KMS-11 (cell line): Measurements from ENCODE around the gene STK4.

Experiments
- H2AFZ ChIP-seq: fragments of 200-600 bp; sonication (generic); 2 replicates; pipeline ENCODE4 v1.6.1; 2016; ENCODE audit warnings: antibody characterized with exemption, mixed run types, low read depth
- H3K27ac ChIP-seq: fragments of 200-600 bp; sonication (generic); 2 replicates; pipeline ENCODE4 v1.6.1; 2016; ENCODE audit warnings: mild to moderate bottlenecking, mixed run types
- H3K27me3 ChIP-seq: fragments of 200-600 bp; sonication (generic); 2 replicates; pipeline ENCODE4 v1.6.1; 2017; ENCODE audit warnings: mild to moderate bottlenecking, low read depth, mixed run types, moderate library complexity; ENCODE audit not compliant: insufficient read depth
- H3K36me3 ChIP-seq: fragments of 200-600 bp; sonication (generic); 2 replicates; pipeline ENCODE4 v1.6.1; 2017; ENCODE audit warnings: mild to moderate bottlenecking, mixed run types; ENCODE audit not compliant: insufficient read depth
- H3K4me1 ChIP-seq: fragments of 200-600 bp; sonication (generic); 2 replicates; pipeline ENCODE4 v1.6.1; 2016; ENCODE audit warnings: mild to moderate bottlenecking, low read depth, mixed run types; ENCODE audit not compliant: poor library complexity, severe bottlenecking
- H3K4me2 ChIP-seq: fragments of 200-600 bp; sonication (generic); 2 replicates; pipeline ENCODE4 v1.7.0; 2016; ENCODE audit warnings: mild to moderate bottlenecking, mixed run types
- H3K4me3 ChIP-seq: fragments of 200-600 bp; sonication (generic); IDR thresholded peaks from 2 replicates; pipeline ENCODE4 v1.6.1; 2017; ENCODE audit warnings: low read depth, low read length, mixed read lengths; ENCODE audit not compliant: insufficient read depth
- H3K79me2 ChIP-seq: fragments of 200-600 bp; sonication (generic); 2 replicates; pipeline ENCODE4 v1.6.1; 2016; ENCODE audit warnings: low read depth, mixed run types; ENCODE audit not compliant: insufficient read depth
- H3K9ac ChIP-seq: fragments of 200-600 bp; sonication (generic); 2 replicates; pipeline ENCODE4 v1.6.1; 2016; ENCODE audit warnings: mild to moderate bottlenecking, mixed run types
- H4K20me1 ChIP-seq: fragments of 200-600 bp; sonication (generic); 2 replicates; pipeline ENCODE4 v1.6.1; 2016; ENCODE audit warnings: mild to moderate bottlenecking, mixed run types; ENCODE audit not compliant: insufficient read depth
- TF ChIP-seq, protein P1 (sequence below): fragments of 200-600 bp; sonication (generic); conservative IDR thresholded peaks from 2 replicates; pipeline ENCODE4 v1.6.1; 2017; ENCODE audit warnings: low read depth, mild to moderate bottlenecking, antibody characterized with exemption, low read length, moderate library complexity, mixed read lengths

The STK4 gene

DNA sequence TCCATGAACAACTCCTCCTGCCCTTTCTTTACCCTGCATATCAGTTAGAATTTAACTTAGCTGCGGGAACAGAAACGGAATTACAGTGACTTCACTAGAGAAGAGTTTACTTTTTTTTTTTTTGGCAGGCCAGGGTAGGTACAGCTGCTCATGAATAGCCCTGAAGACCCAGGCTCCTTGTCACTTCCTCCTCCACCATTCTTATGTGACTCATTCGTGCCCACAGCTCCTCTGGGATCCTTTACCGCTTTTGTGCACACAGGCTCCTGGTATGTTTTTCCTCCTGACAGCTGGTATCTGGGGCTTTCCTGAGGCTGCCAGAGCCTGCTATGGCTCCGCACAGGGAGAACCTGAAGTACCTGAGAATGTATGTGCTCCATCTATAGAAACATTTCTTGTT lies 138.5 kb downstream of the STK4 start:
- H3K4me3 ChIP-seq = no peak overlapping the region
- H3K4me1 ChIP-seq = no peaks in the 10 kb centered on the region
- H3K79me2 ChIP-seq = no peaks in the 10 kb centered on the region
- TF ChIP-seq, protein P1, sequence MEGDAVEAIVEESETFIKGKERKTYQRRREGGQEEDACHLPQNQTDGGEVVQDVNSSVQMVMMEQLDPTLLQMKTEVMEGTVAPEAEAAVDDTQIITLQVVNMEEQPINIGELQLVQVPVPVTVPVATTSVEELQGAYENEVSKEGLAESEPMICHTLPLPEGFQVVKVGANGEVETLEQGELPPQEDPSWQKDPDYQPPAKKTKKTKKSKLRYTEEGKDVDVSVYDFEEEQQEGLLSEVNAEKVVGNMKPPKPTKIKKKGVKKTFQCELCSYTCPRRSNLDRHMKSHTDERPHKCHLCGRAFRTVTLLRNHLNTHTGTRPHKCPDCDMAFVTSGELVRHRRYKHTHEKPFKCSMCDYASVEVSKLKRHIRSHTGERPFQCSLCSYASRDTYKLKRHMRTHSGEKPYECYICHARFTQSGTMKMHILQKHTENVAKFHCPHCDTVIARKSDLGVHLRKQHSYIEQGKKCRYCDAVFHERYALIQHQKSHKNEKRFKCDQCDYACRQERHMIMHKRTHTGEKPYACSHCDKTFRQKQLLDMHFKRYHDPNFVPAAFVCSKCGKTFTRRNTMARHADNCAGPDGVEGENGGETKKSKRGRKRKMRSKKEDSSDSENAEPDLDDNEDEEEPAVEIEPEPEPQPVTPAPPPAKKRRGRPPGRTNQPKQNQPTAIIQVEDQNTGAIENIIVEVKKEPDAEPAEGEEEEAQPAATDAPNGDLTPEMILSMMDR = no peak
- H3K27me3 ChIP-seq = no peaks in the 10 kb centered on the region
- H3K27ac ChIP-seq = no peak overlapping the region
- no peaks in the 10 kb centered on the region for H3K36me3 ChIP-seq
- no peaks in the 10 kb centered on the region for H4K20me1 ChIP-seq
- no peak overlapping the region for H2AFZ ChIP-seq
- H3K4me2 ChIP-seq = no peak overlapping the region
- no peak overlapping the region for H3K9ac ChIP-seq

DNA sequence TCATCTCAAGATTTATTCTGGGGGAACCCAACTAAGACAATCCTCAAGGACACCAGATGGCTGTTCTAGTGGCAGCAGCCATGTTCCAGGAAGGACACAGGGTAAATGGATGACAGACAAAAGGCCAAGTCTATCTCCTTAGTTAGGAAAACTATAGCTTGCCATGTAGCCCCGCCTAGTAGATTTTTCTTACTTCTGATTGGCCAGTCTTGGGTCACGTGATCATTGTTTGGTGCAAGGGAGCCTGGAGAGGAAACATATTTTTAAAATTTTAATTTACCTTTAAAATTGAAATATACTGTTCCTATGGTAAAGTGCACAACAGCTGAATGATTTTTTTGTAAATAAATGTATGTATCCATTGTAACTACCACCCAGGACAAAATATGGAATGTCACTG lies 139.0 kb downstream of the STK4 start:
- Histone ChIP-seq H3K4me1 (no peaks in the 10 kb centered on the region), H4K20me1 (no peaks in the 10 kb centered on the region), H3K36me3 (no peaks in the 10 kb centered on the region), H3K9ac (no peak overlapping the region), H3K4me3 (no peak overlapping the region), H3K4me2 (no peak overlapping the region), H3K27me3 (no peaks in the 10 kb centered on the region), H3K27ac (no peak overlapping the region), H2AFZ (no peak overlapping the region), H3K79me2 (no peaks in the 10 kb centered on the region)
- TF ChIP-seq, protein P1 = no peak

DNA sequence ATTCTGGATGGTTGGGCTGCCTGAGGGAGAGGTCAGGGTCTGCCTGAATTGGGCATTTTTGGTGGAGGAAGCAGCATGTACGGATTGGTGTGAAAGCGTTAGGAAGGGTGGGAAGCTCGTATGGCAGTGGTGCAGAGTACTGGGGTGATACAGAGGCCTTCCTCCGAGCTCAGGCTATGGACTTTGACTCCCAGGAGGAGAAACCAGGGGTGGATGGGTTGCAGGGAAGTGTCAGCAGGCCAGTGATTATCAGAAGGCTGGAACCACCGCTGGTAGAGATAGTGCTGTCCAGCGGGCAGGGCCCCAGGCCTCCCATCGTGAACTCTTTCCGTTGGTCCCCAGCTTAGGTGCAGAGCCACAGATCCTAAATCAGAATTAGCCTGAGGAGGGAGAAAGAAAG lies 143.3 kb downstream of the STK4 start:
- H2AFZ ChIP-seq = no peak overlapping the region
- H3K4me3 ChIP-seq = no peak overlapping the region
- no peaks in the 10 kb centered on the region for H3K79me2 ChIP-seq
- no peaks in the 10 kb centered on the region for H3K36me3 ChIP-seq
- no peak overlapping the region for H3K27ac ChIP-seq
- H3K27me3 ChIP-seq = no peaks in the 10 kb centered on the region
- TF ChIP-seq, protein P1 = no peak
- no peaks in the 10 kb centered on the region for H3K4me1 ChIP-seq
- no peaks in the 10 kb centered on the region for H4K20me1 ChIP-seq
- H3K4me2 ChIP-seq = no peak overlapping the region
- H3K9ac ChIP-seq = no peak overlapping the region

DNA sequence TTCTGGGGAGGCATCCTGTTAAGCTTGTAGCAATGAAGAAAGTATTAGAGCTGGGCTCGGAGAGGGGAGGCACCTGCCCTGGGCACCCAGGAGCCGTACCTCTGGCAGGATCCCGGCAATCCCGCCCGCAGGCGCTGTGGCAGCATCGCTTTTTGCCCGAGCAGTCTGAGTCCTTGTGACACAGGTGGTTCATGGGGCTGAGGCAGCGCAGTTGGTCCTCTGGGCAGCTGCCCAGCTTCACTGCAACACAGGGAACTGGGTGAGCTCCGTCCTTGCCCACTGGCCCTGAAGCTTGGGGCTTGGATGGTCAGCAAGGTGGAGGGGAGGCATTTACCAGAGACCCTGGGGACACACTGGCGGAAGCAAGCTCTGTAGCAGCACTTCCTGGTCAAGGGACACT lies 144.0 kb downstream of the STK4 start:
- H3K79me2 ChIP-seq = no peaks in the 10 kb centered on the region
- H4K20me1 ChIP-seq = no peaks in the 10 kb centered on the region
- H3K9ac ChIP-seq = no peak overlapping the region
- no peak overlapping the region for H3K4me3 ChIP-seq
- no peaks in the 10 kb centered on the region for H3K36me3 ChIP-seq
- no peak overlapping the region for H2AFZ ChIP-seq
- H3K27ac ChIP-seq = no peak overlapping the region
- H3K4me2 ChIP-seq = no peak overlapping the region
- H3K4me1 ChIP-seq = no peaks in the 10 kb centered on the region
- H3K27me3 ChIP-seq = no peaks in the 10 kb centered on the region
- TF ChIP-seq, protein P1 = no peak

DNA sequence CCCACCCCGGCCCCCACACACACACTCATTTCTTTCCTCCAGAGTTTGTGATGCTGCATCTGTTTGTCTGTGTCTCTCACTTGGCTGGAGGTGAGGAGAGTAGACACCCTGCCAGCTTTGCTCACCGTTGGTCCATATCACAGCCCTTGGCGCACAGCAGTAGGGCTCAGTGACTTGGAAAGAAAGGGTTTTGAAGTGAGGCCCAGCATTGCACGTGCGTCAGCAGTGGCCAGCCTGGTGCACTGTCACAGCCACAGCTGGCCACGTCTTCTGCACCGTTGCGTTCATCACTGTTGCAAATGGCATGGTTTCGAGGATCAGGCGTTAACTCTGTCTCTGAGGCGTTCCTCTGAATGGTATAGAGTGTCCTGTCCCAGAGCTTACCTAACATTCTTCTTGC lies 145.0 kb downstream of the STK4 start:
- no peaks in the 10 kb centered on the region for H4K20me1 ChIP-seq
- H2AFZ ChIP-seq = no peak overlapping the region
- no peak overlapping the region for H3K9ac ChIP-seq
- no peak overlapping the region for H3K27ac ChIP-seq
- H3K4me1 ChIP-seq = peaks cover 6% of the 10 kb centered on the region
- no peaks in the 10 kb centered on the region for H3K27me3 ChIP-seq
- H3K36me3 ChIP-seq = no peaks in the 10 kb centered on the region
- no peaks in the 10 kb centered on the region for H3K79me2 ChIP-seq
- no peak overlapping the region for H3K4me2 ChIP-seq
- TF ChIP-seq, protein P1 = no peak
- H3K4me3 ChIP-seq = no peak overlapping the region
